HEK293 (cell line): ENCODE results near the gene NLRC4.

Experiments
- CTCF ChIA-PET: fragments of 350-600 bp; formaldehyde crosslinking; extraction: SDS; loops from one replicate; lab custom pipeline; 2021; ENCODE audit warnings: antibody characterized with exemption; lab: Yijun Ruan, JAX
- POLR2A ChIA-PET: fragments of 300-600 bp; formaldehyde crosslinking; extraction: SDS; loops from one replicate; lab custom pipeline; 2020; ENCODE audit warnings: antibody characterized with exemption, inconsistent platforms; lab: Yijun Ruan, JAX
- H3K27ac ChIP-seq: fragments of 200-500 bp; sonication (Bioruptor generic); 2 replicates; pipeline ENCODE4 v1.5.1; 2014; ENCODE audit warnings: low read depth, low read length, control low read depth, inconsistent platforms; ENCODE audit errors: extremely low read depth
- H3K36me3 ChIP-seq, 2 experiments: fragments of 200-500 bp in 1 of 2; sonication (Bioruptor generic) in 1 of 2; 1 replicate in 1 of 2; 2 replicates in 1 of 2; pipeline ENCODE4 v1.5.1; 2014 to 2017; ENCODE audit warnings: inconsistent platforms in 2 of 2, low read length in 2 of 2; ENCODE audit not compliant: control insufficient read depth in 2 of 2, insufficient read depth in 1 of 2
- H3K4me1 ChIP-seq: fragments of 200-500 bp; sonication (Bioruptor generic); 2 replicates; pipeline ENCODE4 v1.5.1; 2014; ENCODE audit warnings: mild to moderate bottlenecking, low read length, inconsistent platforms; ENCODE audit not compliant: control insufficient read depth, insufficient read depth
- H3K4me3 ChIP-seq: 2 replicates; pipeline ENCODE4 v1.5.1; 2011; ENCODE audit warnings: low read depth, mild to moderate bottlenecking, control low read depth, low read length, moderate library complexity
- H3K9me3 ChIP-seq: fragments of 200-500 bp; sonication (Bioruptor generic); 2 replicates; pipeline ENCODE4 v1.5.1; 2014; ENCODE audit warnings: low read depth, low read length, inconsistent platforms; ENCODE audit not compliant: control insufficient read depth, insufficient read depth
- SP2 ChIP-seq: fragments of 450-650 bp; formaldehyde crosslinking; IDR thresholded peaks from 2 replicates; pipeline ENCODE4 v1.5.1; 2016; ENCODE audit warnings: missing biosample characterization, missing genetic modification characterization
- ZBTB8A ChIP-seq: fragments of 450-650 bp; formaldehyde crosslinking; IDR thresholded peaks from 2 replicates; pipeline ENCODE4 v1.5.1; 2016; ENCODE audit warnings: missing biosample characterization, missing genetic modification characterization
- ZFHX2 ChIP-seq: fragments of 450-650 bp; formaldehyde crosslinking; conservative IDR thresholded peaks from 2 replicates; pipeline ENCODE4 v1.5.1; 2016; ENCODE audit warnings: missing biosample characterization, missing genetic modification characterization
- ZFP3 ChIP-seq: fragments of 450-650 bp; formaldehyde crosslinking; IDR thresholded peaks from 2 replicates; pipeline ENCODE4 v1.5.1; 2016; ENCODE audit warnings: low read depth, missing biosample characterization, missing genetic modification characterization
- ZNF114 ChIP-seq: fragments of 450-650 bp; formaldehyde crosslinking; IDR thresholded peaks from 2 replicates; pipeline ENCODE4 v1.5.0; 2017; ENCODE audit warnings: missing biosample characterization, missing genetic modification characterization
- ZNF155 ChIP-seq: fragments of 450-650 bp; formaldehyde crosslinking; IDR thresholded peaks from 2 replicates; pipeline ENCODE4 v1.5.1; 2016; ENCODE audit warnings: missing biosample characterization, missing genetic modification characterization
- ZNF16 ChIP-seq: fragments of 450-650 bp; formaldehyde crosslinking; IDR thresholded peaks from 2 replicates; pipeline ENCODE4 v1.5.1; 2016; ENCODE audit warnings: low read depth, missing biosample characterization, missing genetic modification characterization
- ZNF19 ChIP-seq: fragments of 450-650 bp; formaldehyde crosslinking; IDR thresholded peaks from 2 replicates; pipeline ENCODE4; 2016; ENCODE audit warnings: missing biosample characterization, missing genetic modification characterization, low read depth
- ZNF211 ChIP-seq: fragments of 450-650 bp; formaldehyde crosslinking; IDR thresholded peaks from 2 replicates; pipeline ENCODE4 v1.5.1; 2016; ENCODE audit warnings: low read depth, missing biosample characterization, missing genetic modification characterization
- ZNF350 ChIP-seq: fragments of 450-650 bp; formaldehyde crosslinking; IDR thresholded peaks from 2 replicates; pipeline ENCODE4 v1.5.0; 2017; ENCODE audit warnings: missing biosample characterization, mild to moderate bottlenecking, missing genetic modification characterization
- ZNF394 ChIP-seq: fragments of 450-650 bp; formaldehyde crosslinking; IDR thresholded peaks from 2 replicates; pipeline ENCODE4 v1.5.1; 2016; ENCODE audit warnings: missing biosample characterization, missing genetic modification characterization, mild to moderate bottlenecking, moderate library complexity, borderline replicate concordance
- ZNF416 ChIP-seq: fragments of 450-650 bp; formaldehyde crosslinking; IDR thresholded peaks from 2 replicates; pipeline ENCODE4 v1.5.1; 2016; ENCODE audit warnings: missing biosample characterization, missing genetic modification characterization
- ZNF473 ChIP-seq: fragments of 450-650 bp; formaldehyde crosslinking; IDR thresholded peaks from 2 replicates; pipeline ENCODE4 v1.5.1; 2017; ENCODE audit warnings: missing biosample characterization, missing genetic modification characterization
- ZNF514 ChIP-seq: fragments of 450-650 bp; formaldehyde crosslinking; IDR thresholded peaks from 2 replicates; pipeline ENCODE4 v1.5.1; 2016; ENCODE audit warnings: missing biosample characterization, missing genetic modification characterization
- ZNF549 ChIP-seq: fragments of 450-650 bp; IDR thresholded peaks from 2 replicates; pipeline ENCODE4 v1.5.1; 2018; ENCODE audit warnings: missing biosample characterization, missing genetic modification characterization, mild to moderate bottlenecking, inconsistent platforms, moderate library complexity
- ZNF561 ChIP-seq: fragments of 450-650 bp; IDR thresholded peaks from 2 replicates; pipeline ENCODE4 v1.5.1; 2018; ENCODE audit warnings: missing biosample characterization, missing genetic modification characterization, borderline replicate concordance
- ZNF585B ChIP-seq: fragments of 450-650 bp; formaldehyde crosslinking; IDR thresholded peaks from 2 replicates; pipeline ENCODE4 v1.5.1; 2016; ENCODE audit warnings: missing biosample characterization, missing genetic modification characterization
- ZNF658 ChIP-seq: fragments of 450-650 bp; formaldehyde crosslinking; IDR thresholded peaks from 2 replicates; pipeline ENCODE4; 2016; ENCODE audit warnings: missing biosample characterization, missing genetic modification characterization
- ZNF670 ChIP-seq: fragments of 450-650 bp; formaldehyde crosslinking; IDR thresholded peaks from 2 replicates; pipeline ENCODE4 v1.5.1; 2016; ENCODE audit warnings: missing biosample characterization, missing genetic modification characterization, low read depth
- ZNF837 ChIP-seq: fragments of 450-650 bp; formaldehyde crosslinking; IDR thresholded peaks from 2 replicates; pipeline ENCODE4 v1.5.1; 2016; ENCODE audit warnings: missing biosample characterization, missing genetic modification characterization
- TF ChIP-seq, protein P1 (sequence below): fragments of 450-650 bp; formaldehyde crosslinking; IDR thresholded peaks from 2 replicates; pipeline ENCODE4 v1.5.1; 2016; ENCODE audit warnings: missing biosample characterization, missing genetic modification characterization
- TF ChIP-seq, protein P2 (sequence below): fragments of 450-650 bp; formaldehyde crosslinking; IDR thresholded peaks from 2 replicates; pipeline ENCODE4 v1.5.1; 2017; ENCODE audit warnings: missing biosample characterization, missing genetic modification characterization
- TF ChIP-seq, protein P3 (sequence below): fragments of 450-650 bp; formaldehyde crosslinking; IDR thresholded peaks from 2 replicates; pipeline ENCODE4 v1.5.1; 2017; ENCODE audit warnings: missing biosample characterization, missing genetic modification characterization
- TF ChIP-seq, protein P4 (sequence below): fragments of 450-650 bp; formaldehyde crosslinking; IDR thresholded peaks from 2 replicates; pipeline ENCODE4 v1.5.1; 2017; ENCODE audit warnings: missing biosample characterization, mild to moderate bottlenecking, missing genetic modification characterization, moderate library complexity
- TF ChIP-seq, protein P5 (sequence below): fragments of 450-650 bp; formaldehyde crosslinking; IDR thresholded peaks from 2 replicates; pipeline ENCODE4 v1.5.1; 2017; ENCODE audit warnings: missing biosample characterization, missing genetic modification characterization

The NLRC4 gene

GRCh38 chr2:32271063-32271462 is 6.4 kb upstream of the NLRC4 start:
- ChIA-PET CTCF (no interaction called here), POLR2A (no interaction called here)
- Histone ChIP-seq H3K4me1 (no peaks in the 10 kb centered on the region), H3K36me3 (no peaks in the 10 kb centered on the region), H3K27ac (no peak overlapping the region), H3K4me3 (no peak overlapping the region), H3K9me3 (no peaks in the 10 kb centered on the region)
- TF ChIP-seq ZNF416 (tag by site-specific recombination) (no peak), ZNF16 (tag by site-specific recombination) (no peak), ZFHX2 (tag by site-specific recombination) (no peak), ZNF19 (tag by site-specific recombination) (no peak), ZNF473 (tag by site-specific recombination) (no peak), ZNF394 (tag by site-specific recombination) (no peak), ZNF549 (tag by site-specific recombination) (no peak), ZNF585B (tag by site-specific recombination) (no peak), ZNF211 (no peak), ZNF837 (no peak), ZNF514 (tag by site-specific recombination) (no peak), ZNF658 (no peak)
- TF ChIP-seq, protein P1, sequence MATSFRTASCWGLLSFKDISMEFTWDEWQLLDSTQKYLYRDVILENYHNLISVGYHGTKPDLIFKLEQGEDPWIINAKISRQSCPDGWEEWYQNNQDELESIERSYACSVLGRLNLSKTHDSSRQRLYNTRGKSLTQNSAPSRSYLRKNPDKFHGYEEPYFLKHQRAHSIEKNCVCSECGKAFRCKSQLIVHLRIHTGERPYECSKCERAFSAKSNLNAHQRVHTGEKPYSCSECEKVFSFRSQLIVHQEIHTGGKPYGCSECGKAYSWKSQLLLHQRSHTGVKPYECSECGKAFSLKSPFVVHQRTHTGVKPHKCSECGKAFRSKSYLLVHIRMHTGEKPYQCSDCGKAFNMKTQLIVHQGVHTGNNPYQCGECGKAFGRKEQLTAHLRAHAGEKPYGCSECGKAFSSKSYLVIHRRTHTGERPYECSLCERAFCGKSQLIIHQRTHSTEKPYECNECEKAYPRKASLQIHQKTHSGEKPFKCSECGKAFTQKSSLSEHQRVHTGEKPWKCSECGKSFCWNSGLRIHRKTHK (tag by site-specific recombination): no peak
- TF ChIP-seq, protein P2, sequence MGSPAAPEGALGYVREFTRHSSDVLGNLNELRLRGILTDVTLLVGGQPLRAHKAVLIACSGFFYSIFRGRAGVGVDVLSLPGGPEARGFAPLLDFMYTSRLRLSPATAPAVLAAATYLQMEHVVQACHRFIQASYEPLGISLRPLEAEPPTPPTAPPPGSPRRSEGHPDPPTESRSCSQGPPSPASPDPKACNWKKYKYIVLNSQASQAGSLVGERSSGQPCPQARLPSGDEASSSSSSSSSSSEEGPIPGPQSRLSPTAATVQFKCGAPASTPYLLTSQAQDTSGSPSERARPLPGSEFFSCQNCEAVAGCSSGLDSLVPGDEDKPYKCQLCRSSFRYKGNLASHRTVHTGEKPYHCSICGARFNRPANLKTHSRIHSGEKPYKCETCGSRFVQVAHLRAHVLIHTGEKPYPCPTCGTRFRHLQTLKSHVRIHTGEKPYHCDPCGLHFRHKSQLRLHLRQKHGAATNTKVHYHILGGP: no peak

- POLR2A ChIA-PET: interaction anchor here (0.6 kb wide), 1 partner anchor 23 kb away, joined by 4 read pairs; no protein-coding TSS in a partner anchor
- no peak overlapping the region for H3K27ac ChIP-seq
These were observed 2.6 kb downstream of the NLRC4 start for GRCh38 chr2:32262105-32262504.

DNA sequence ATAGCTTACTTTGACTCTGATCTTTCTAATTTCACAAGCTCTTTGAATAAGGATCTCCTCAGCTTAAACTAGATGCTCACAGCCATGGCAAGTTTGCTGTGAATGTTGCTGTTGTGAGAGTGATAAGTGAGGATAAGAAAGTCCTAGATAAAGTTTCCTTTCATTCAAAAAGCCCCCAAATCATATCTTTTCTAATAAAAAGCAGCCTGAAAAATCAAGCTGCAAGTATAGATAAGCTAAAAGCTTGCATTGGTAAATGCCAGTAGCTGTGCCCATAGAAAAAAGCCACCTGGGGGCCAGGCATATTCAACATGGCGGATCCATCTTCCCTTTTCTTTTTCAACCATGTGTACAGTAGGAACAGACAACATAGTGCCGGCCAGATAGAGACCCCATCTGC is 4.3 kb downstream of the NLRC4 start:
- H3K4me3 ChIP-seq: no peak overlapping the region
- H3K9me3 ChIP-seq: no peaks in the 10 kb centered on the region
- no peaks in the 10 kb centered on the region for H3K36me3 ChIP-seq
- CTCF ChIA-PET: interaction anchor here (0.6 kb wide), 1 partner anchor 13 kb away, joined by 4 read pairs; no protein-coding TSS in a partner anchor
- POLR2A ChIA-PET: no interaction called here
- H3K27ac ChIP-seq: no peak overlapping the region
- no peaks in the 10 kb centered on the region for H3K4me1 ChIP-seq
- TF ChIP-seq, protein P3, sequence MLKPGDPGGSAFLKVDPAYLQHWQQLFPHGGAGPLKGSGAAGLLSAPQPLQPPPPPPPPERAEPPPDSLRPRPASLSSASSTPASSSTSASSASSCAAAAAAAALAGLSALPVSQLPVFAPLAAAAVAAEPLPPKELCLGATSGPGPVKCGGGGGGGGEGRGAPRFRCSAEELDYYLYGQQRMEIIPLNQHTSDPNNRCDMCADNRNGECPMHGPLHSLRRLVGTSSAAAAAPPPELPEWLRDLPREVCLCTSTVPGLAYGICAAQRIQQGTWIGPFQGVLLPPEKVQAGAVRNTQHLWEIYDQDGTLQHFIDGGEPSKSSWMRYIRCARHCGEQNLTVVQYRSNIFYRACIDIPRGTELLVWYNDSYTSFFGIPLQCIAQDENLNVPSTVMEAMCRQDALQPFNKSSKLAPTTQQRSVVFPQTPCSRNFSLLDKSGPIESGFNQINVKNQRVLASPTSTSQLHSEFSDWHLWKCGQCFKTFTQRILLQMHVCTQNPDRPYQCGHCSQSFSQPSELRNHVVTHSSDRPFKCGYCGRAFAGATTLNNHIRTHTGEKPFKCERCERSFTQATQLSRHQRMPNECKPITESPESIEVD (tag by site-specific recombination): no peak
- TF ChIP-seq, protein P4, sequence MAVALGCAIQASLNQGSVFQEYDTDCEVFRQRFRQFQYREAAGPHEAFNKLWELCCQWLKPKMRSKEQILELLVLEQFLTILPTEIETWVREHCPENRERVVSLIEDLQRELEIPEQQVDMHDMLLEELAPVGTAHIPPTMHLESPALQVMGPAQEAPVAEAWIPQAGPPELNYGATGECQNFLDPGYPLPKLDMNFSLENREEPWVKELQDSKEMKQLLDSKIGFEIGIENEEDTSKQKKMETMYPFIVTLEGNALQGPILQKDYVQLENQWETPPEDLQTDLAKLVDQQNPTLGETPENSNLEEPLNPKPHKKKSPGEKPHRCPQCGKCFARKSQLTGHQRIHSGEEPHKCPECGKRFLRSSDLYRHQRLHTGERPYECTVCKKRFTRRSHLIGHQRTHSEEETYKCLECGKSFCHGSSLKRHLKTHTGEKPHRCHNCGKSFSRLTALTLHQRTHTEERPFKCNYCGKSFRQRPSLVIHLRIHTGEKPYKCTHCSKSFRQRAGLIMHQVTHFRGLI: no peak
- no peak for TF ChIP-seq ZNF670
- TF ChIP-seq SP2: no peak
- no peak for TF ChIP-seq ZNF155 (tag by site-specific recombination)
- no peak for TF ChIP-seq ZNF114 (tag by site-specific recombination)
- TF ChIP-seq ZBTB8A (tag by site-specific recombination): no peak

More at GRCh38 chr2:32262105-32262504, 2.6 kb downstream of the NLRC4 start:
- H3K4me3 ChIP-seq: no peak overlapping the region
- H3K9me3 ChIP-seq: no peaks in the 10 kb centered on the region
- H3K4me1 ChIP-seq: no peaks in the 10 kb centered on the region
- CTCF ChIA-PET: no interaction called here
- no peaks in the 10 kb centered on the region for H3K36me3 ChIP-seq
- TF ChIP-seq ZFP3 (tag by site-specific recombination) (no peak), ZNF561 (tag by site-specific recombination) (no peak), ZNF350 (tag by site-specific recombination) (no peak)
- TF ChIP-seq, protein P5, sequence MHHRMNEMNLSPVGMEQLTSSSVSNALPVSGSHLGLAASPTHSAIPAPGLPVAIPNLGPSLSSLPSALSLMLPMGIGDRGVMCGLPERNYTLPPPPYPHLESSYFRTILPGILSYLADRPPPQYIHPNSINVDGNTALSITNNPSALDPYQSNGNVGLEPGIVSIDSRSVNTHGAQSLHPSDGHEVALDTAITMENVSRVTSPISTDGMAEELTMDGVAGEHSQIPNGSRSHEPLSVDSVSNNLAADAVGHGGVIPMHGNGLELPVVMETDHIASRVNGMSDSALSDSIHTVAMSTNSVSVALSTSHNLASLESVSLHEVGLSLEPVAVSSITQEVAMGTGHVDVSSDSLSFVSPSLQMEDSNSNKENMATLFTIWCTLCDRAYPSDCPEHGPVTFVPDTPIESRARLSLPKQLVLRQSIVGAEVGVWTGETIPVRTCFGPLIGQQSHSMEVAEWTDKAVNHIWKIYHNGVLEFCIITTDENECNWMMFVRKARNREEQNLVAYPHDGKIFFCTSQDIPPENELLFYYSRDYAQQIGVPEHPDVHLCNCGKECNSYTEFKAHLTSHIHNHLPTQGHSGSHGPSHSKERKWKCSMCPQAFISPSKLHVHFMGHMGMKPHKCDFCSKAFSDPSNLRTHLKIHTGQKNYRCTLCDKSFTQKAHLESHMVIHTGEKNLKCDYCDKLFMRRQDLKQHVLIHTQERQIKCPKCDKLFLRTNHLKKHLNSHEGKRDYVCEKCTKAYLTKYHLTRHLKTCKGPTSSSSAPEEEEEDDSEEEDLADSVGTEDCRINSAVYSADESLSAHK: no peak
- TF ChIP-seq, all 188 proteins: peak for 0
